Glomerular endothelial cell (primary cell): ENCODE measurements around the gene H2BK1. TPM values are rescaled to one million over a fixed set of nuclear protein-coding genes. Genes with fewer than 3 reads are reported as not detected.

Experiments used
- DNase-seq: peaks from one replicate; pipeline ENCODE4 v3.0.0-alpha.2; 2011; ENCODE audit warnings: low read depth, low spot score; ENCODE audit errors: extremely low read depth
- total RNA-seq: library from RNA; depleted of rRNA; stranded (reverse); fragments of >200 nt; gene quantifications from 2 replicates; pipeline ENCODE4 v1.2.3, GENCODE V29; 2015

Gene H2BK1
- total RNA-seq, 1 donor from 2014 or later = not detected

- no peak for DNase-seq
Measured at GRCh38 chr7:151205730-151206129, 4.6 kb downstream of the H2BK1 start.

GRCh38 chr7:151204383-151205032, 5.8 kb downstream of the H2BK1 start:
- no peak for DNase-seq

GRCh38 chr7:151202836-151203235, 7.5 kb downstream of the H2BK1 start:
- no peak for DNase-seq

GRCh38 chr7:151201751-151202150, 8.5 kb downstream of the H2BK1 start:
- no peak for DNase-seq

GRCh38 chr7:151201344-151201743, 8.9 kb downstream of the H2BK1 start:
- DNase-seq = no peak

- no peak for DNase-seq
Measured at GRCh38 chr7:151198945-151199848, 11.1 kb downstream of the H2BK1 start.

GRCh38 chr7:151197932-151198331, 12.4 kb downstream of the H2BK1 start:
- DNase-seq = no peak

GRCh38 chr7:151195616-151196450, 14.5 kb downstream of the H2BK1 start:
- no peak for DNase-seq

- no peak for DNase-seq
Measured at GRCh38 chr7:151194188-151194587, 16.1 kb downstream of the H2BK1 start.

GRCh38 chr7:151193203-151193978, 16.9 kb downstream of the H2BK1 start:
- no peak for DNase-seq

- DNase-seq = no peak
Measured at GRCh38 chr7:151192002-151192539, 18.2 kb downstream of the H2BK1 start.

- DNase-seq = no peak
Measured at GRCh38 chr7:151191544-151191943, 18.7 kb downstream of the H2BK1 start.

GRCh38 chr7:151189038-151189437, 21.2 kb downstream of the H2BK1 start:
- DNase-seq = no peak

- DNase-seq = no peak
Measured at GRCh38 chr7:151188252-151188542, 22.1 kb downstream of the H2BK1 start.

GRCh38 chr7:151187409-151188251, 22.7 kb downstream of the H2BK1 start:
- DNase-seq = no peak

GRCh38 chr7:151186640-151187408, 23.5 kb downstream of the H2BK1 start, which contains the start of gene ASB10:
ASB10 (minus strand) TSS chr7:151187250; CDS start chr7:151187130, 120 bp downstream.
- DNase-seq = no peak

- no peak for DNase-seq
Measured at GRCh38 chr7:151185762-151186639, 24.3 kb downstream of the H2BK1 start.

GRCh38 chr7:151181011-151181431, 29.3 kb downstream of the H2BK1 start:
- no peak for DNase-seq
